Measurements from ENCODE around the gene TEKTIP1.

The TEKTIP1 gene

GRCh38 chr19:3585301-3586126 lies 46.5 kb downstream of the TEKTIP1 start, which contains the start of gene GIPC3:
GIPC3 (plus strand) TSS chr19:3585478; CDS start chr19:3585598, 120 bp downstream.
- no peaks in the 10 kb centered on the region for H3K9me3 ChIP-seq (ENCODE audit: low read length)
- peaks cover 2% of the 10 kb centered on the region; the same call in 1 of the 2 replicates for H3K27me3 ChIP-seq (ENCODE audit: insufficient read depth, low read length)
- H3F3A ChIP-seq (ENCODE audit: insufficient read depth, low read length): no peaks in the 10 kb centered on the region
- no peaks in the 10 kb centered on the region for H4K20me1 ChIP-seq (ENCODE audit: insufficient read depth, low read length)
- H3K9me2 ChIP-seq (ENCODE audit: low read depth, low read length): no peaks in the 10 kb centered on the region
- no peak within 1 kb of the TSS for H3K27ac ChIP-seq (ENCODE audit: low read depth, low read length, poor library complexity, severe bottlenecking)
- no peak within 1 kb of the TSS for H2AFZ ChIP-seq (ENCODE audit: low read length)
- H3K36me3 ChIP-seq (ENCODE audit: insufficient read depth, low read length): no peaks in the 10 kb centered on the region
- H3K9ac ChIP-seq (ENCODE audit: low read length): no peak within 1 kb of the TSS
- no peak within 1 kb of the TSS for H3K4me2 ChIP-seq (ENCODE audit: low read length)
- TF ChIP-seq CTCF (IDR thresholded peaks at IDR 0.05; ENCODE audit: low read length) (no peak), EZH2 (IDR thresholded peaks at IDR 0.05; ENCODE audit: borderline replicate concordance, low read length) (no peak)
- H3K4me1 ChIP-seq (ENCODE audit: insufficient read depth, low read length, severe bottlenecking): no peaks in the 10 kb centered on the region
- H3K4me3 ChIP-seq (ENCODE audit: low read depth, low read length, poor library complexity, severe bottlenecking): no peak within 1 kb of the TSS
- H3K79me2 ChIP-seq (ENCODE audit: insufficient read depth, low read length): no peaks in the 10 kb centered on the region

GRCh38 chr19:3586127-3586626 lies 47.2 kb downstream of the TEKTIP1 start:
- H3K9ac ChIP-seq (ENCODE audit: low read length): no peak overlapping the region
- H3K9me3 ChIP-seq (ENCODE audit: low read length): no peaks in the 10 kb centered on the region
- peaks cover 2% of the 10 kb centered on the region; the same call in 1 of the 2 replicates for H3K27me3 ChIP-seq (ENCODE audit: insufficient read depth, low read length)
- no peak overlapping the region for H2AFZ ChIP-seq (ENCODE audit: low read length)
- no peaks in the 10 kb centered on the region for H3K36me3 ChIP-seq (ENCODE audit: insufficient read depth, low read length)
- H3K79me2 ChIP-seq (ENCODE audit: insufficient read depth, low read length): no peaks in the 10 kb centered on the region
- H3F3A ChIP-seq (ENCODE audit: insufficient read depth, low read length): no peaks in the 10 kb centered on the region
- no peaks in the 10 kb centered on the region for H4K20me1 ChIP-seq (ENCODE audit: insufficient read depth, low read length)
- no peak overlapping the region for H3K27ac ChIP-seq (ENCODE audit: low read depth, low read length, poor library complexity, severe bottlenecking)
- no peak overlapping the region for H3K4me2 ChIP-seq (ENCODE audit: low read length)
- H3K4me1 ChIP-seq (ENCODE audit: insufficient read depth, low read length, severe bottlenecking): no peaks in the 10 kb centered on the region
- no peak overlapping the region for H3K4me3 ChIP-seq (ENCODE audit: low read depth, low read length, poor library complexity, severe bottlenecking)
- H3K9me2 ChIP-seq (ENCODE audit: low read depth, low read length): no peaks in the 10 kb centered on the region
- TF ChIP-seq CTCF (IDR thresholded peaks at IDR 0.05; ENCODE audit: low read length) (peak; percentile 59), EZH2 (IDR thresholded peaks at IDR 0.05; ENCODE audit: borderline replicate concordance, low read length) (no peak)

GRCh38 chr19:3586707-3587346 lies 47.9 kb downstream of the TEKTIP1 start:
- Histone ChIP-seq H3K4me1 (ENCODE audit: insufficient read depth, low read length, severe bottlenecking) (no peaks in the 10 kb centered on the region), H3K4me2 (ENCODE audit: low read length) (no peak overlapping the region)

More at GRCh38 chr19:3586707-3587346, 47.9 kb downstream of the TEKTIP1 start:
- Histone ChIP-seq H3K9me3 (ENCODE audit: low read length) (no peaks in the 10 kb centered on the region), H3K4me3 (ENCODE audit: low read depth, low read length, poor library complexity, severe bottlenecking) (no peak overlapping the region), H3K79me2 (ENCODE audit: insufficient read depth, low read length) (no peaks in the 10 kb centered on the region), H3F3A (ENCODE audit: insufficient read depth, low read length) (no peaks in the 10 kb centered on the region), H3K27me3 (ENCODE audit: insufficient read depth, low read length) (peaks cover 2% of the 10 kb centered on the region; the same call in 1 of the 2 replicates), H4K20me1 (ENCODE audit: insufficient read depth, low read length) (no peaks in the 10 kb centered on the region), H3K9ac (ENCODE audit: low read length) (no peak overlapping the region), H3K36me3 (ENCODE audit: insufficient read depth, low read length) (no peaks in the 10 kb centered on the region), H3K27ac (ENCODE audit: low read depth, low read length, poor library complexity, severe bottlenecking) (no peak overlapping the region), H2AFZ (ENCODE audit: low read length) (no peak overlapping the region), H3K9me2 (ENCODE audit: low read depth, low read length) (no peaks in the 10 kb centered on the region)
- TF ChIP-seq EZH2 (IDR thresholded peaks at IDR 0.05; ENCODE audit: borderline replicate concordance, low read length) (no peak), CTCF (IDR thresholded peaks at IDR 0.05; ENCODE audit: low read length) (no peak)
